ENCODE measurements around the gene MBD1.

DNA sequence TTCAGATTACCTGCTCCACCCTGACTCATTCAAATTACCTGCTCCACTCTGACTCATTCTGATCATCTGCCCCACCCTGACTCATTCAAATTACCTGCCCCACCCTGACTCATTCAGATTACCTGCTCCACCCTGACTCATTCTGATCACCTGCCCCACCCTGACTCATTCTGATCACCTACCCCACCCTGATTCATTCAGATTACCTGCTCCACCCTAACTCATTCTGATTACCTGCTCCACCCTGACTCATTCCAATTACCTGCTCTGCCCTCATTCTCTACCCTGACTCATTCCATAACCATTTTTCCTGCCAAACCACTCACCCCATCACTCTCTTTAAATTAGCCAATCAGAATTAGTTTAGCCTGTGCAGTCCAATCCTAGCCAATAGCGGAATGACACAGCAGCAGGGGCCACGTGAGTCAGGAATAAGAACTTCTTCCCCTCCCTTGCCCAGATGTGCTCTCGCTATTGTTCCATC lies 41.2 kb downstream of the MBD1 start:
- TF ChIP-seq, protein P1, sequence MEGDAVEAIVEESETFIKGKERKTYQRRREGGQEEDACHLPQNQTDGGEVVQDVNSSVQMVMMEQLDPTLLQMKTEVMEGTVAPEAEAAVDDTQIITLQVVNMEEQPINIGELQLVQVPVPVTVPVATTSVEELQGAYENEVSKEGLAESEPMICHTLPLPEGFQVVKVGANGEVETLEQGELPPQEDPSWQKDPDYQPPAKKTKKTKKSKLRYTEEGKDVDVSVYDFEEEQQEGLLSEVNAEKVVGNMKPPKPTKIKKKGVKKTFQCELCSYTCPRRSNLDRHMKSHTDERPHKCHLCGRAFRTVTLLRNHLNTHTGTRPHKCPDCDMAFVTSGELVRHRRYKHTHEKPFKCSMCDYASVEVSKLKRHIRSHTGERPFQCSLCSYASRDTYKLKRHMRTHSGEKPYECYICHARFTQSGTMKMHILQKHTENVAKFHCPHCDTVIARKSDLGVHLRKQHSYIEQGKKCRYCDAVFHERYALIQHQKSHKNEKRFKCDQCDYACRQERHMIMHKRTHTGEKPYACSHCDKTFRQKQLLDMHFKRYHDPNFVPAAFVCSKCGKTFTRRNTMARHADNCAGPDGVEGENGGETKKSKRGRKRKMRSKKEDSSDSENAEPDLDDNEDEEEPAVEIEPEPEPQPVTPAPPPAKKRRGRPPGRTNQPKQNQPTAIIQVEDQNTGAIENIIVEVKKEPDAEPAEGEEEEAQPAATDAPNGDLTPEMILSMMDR (IDR thresholded peaks at IDR 0.05) = no peak
- TF ChIP-seq, protein P2, sequence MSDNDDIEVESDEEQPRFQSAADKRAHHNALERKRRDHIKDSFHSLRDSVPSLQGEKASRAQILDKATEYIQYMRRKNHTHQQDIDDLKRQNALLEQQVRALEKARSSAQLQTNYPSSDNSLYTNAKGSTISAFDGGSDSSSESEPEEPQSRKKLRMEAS (IDR thresholded peaks at IDR 0.05; ENCODE audit: low read depth) = no peak
- TF ChIP-seq FOXJ3 (CRISPR knock-in tag; IDR thresholded peaks at IDR 0.05) = no peak

Data from SK-N-SH (cell line).